ENCODE measurements around the gene CCDC195.
"Not testable (repeated sequence)": the region's sequence is repeated elsewhere in the genome, so short reads cannot be mapped to it uniquely, and the experiment has no call there.

CCDC195 gene

GRCh38 chr2:224668123-224668909 is 47.8 kb downstream of the CCDC195 start:
- 89 to 90% methylated on average over 12 of the region's 12 CpGs for WGBS, 2 experiments
- peaks cover 6% of the 10 kb centered on the region for H3K4me1 ChIP-seq (ENCODE audit: control insufficient read depth, insufficient read depth, low read length)
- no peaks in the 10 kb centered on the region for H3K27me3 ChIP-seq (ENCODE audit: control insufficient read depth, insufficient read depth, low read length, poor library complexity, severe bottlenecking)
- no peaks in the 10 kb centered on the region for H3K9me3 ChIP-seq (ENCODE audit: control insufficient read depth, low read length)
- no peak overlapping the region for H3K27ac ChIP-seq (ENCODE audit: insufficient read depth, low read depth, low read length, poor library complexity, severe bottlenecking)
- no peak overlapping the region for H3K4me3 ChIP-seq (ENCODE audit: insufficient read depth, low read depth, low read length)
- no peaks in the 10 kb centered on the region for H3K36me3 ChIP-seq (ENCODE audit: control insufficient read depth, insufficient read depth, low read length)

- H3K9me3 ChIP-seq (ENCODE audit: control insufficient read depth, low read length): no peaks in the 10 kb centered on the region
- no peaks in the 10 kb centered on the region for H3K27me3 ChIP-seq (ENCODE audit: control insufficient read depth, insufficient read depth, low read length, poor library complexity, severe bottlenecking)
- H3K27ac ChIP-seq (ENCODE audit: insufficient read depth, low read depth, low read length, poor library complexity, severe bottlenecking): no peak overlapping the region
- WGBS, 2 experiments: 75 to 82% methylated on average over 2 of the region's 2 CpGs
- H3K36me3 ChIP-seq (ENCODE audit: control insufficient read depth, insufficient read depth, low read length): no peaks in the 10 kb centered on the region
- H3K4me1 ChIP-seq (ENCODE audit: control insufficient read depth, insufficient read depth, low read length): peaks cover 6% of the 10 kb centered on the region
- H3K4me3 ChIP-seq (ENCODE audit: insufficient read depth, low read depth, low read length): no peak overlapping the region
Observed at GRCh38 chr2:224666951-224667553, 49.1 kb downstream of the CCDC195 start.

- not testable (repeated sequence) for H3K36me3 ChIP-seq (ENCODE audit: control insufficient read depth, insufficient read depth, low read length); H3K9me3 ChIP-seq (ENCODE audit: control insufficient read depth, low read length); H3K4me1 ChIP-seq (ENCODE audit: control insufficient read depth, insufficient read depth, low read length); H3K4me3 ChIP-seq (ENCODE audit: insufficient read depth, low read depth, low read length); H3K27me3 ChIP-seq (ENCODE audit: control insufficient read depth, insufficient read depth, low read length, poor library complexity, severe bottlenecking); H3K27ac ChIP-seq (ENCODE audit: insufficient read depth, low read depth, low read length, poor library complexity, severe bottlenecking)
- WGBS, 2 experiments: 88 to 93% methylated on average over 2 of the region's 2 CpGs
Observed at GRCh38 chr2:224663322-224663721, 52.8 kb downstream of the CCDC195 start.

GRCh38 chr2:224661708-224662107 is 54.5 kb downstream of the CCDC195 start:
- WGBS, 2 experiments: 91% methylated on average over 5 of the region's 5 CpGs
- H3K4me1 ChIP-seq (ENCODE audit: control insufficient read depth, insufficient read depth, low read length); H3K4me3 ChIP-seq (ENCODE audit: insufficient read depth, low read depth, low read length); H3K27ac ChIP-seq (ENCODE audit: insufficient read depth, low read depth, low read length, poor library complexity, severe bottlenecking); H3K27me3 ChIP-seq (ENCODE audit: control insufficient read depth, insufficient read depth, low read length, poor library complexity, severe bottlenecking); H3K36me3 ChIP-seq (ENCODE audit: control insufficient read depth, insufficient read depth, low read length); H3K9me3 ChIP-seq (ENCODE audit: control insufficient read depth, low read length): not testable (repeated sequence)

- Histone ChIP-seq H3K4me3 (ENCODE audit: insufficient read depth, low read depth, low read length) (no peak overlapping the region), H3K27ac (ENCODE audit: insufficient read depth, low read depth, low read length, poor library complexity, severe bottlenecking) (no peak overlapping the region), H3K4me1 (ENCODE audit: control insufficient read depth, insufficient read depth, low read length) (no peaks in the 10 kb centered on the region), H3K36me3 (ENCODE audit: control insufficient read depth, insufficient read depth, low read length) (no peaks in the 10 kb centered on the region), H3K27me3 (ENCODE audit: control insufficient read depth, insufficient read depth, low read length, poor library complexity, severe bottlenecking) (no peaks in the 10 kb centered on the region), H3K9me3 (ENCODE audit: control insufficient read depth, low read length) (no peaks in the 10 kb centered on the region)
- 93 to 94% methylated on average over 6 of the region's 6 CpGs for WGBS, 2 experiments
Observed at GRCh38 chr2:224659714-224660113, 56.5 kb downstream of the CCDC195 start.

GRCh38 chr2:224658780-224659405 is 57.3 kb downstream of the CCDC195 start:
- no peaks in the 10 kb centered on the region for H3K36me3 ChIP-seq (ENCODE audit: control insufficient read depth, insufficient read depth, low read length)
- H3K9me3 ChIP-seq (ENCODE audit: control insufficient read depth, low read length): no peaks in the 10 kb centered on the region
- no peaks in the 10 kb centered on the region for H3K4me1 ChIP-seq (ENCODE audit: control insufficient read depth, insufficient read depth, low read length)
- H3K4me3 ChIP-seq (ENCODE audit: insufficient read depth, low read depth, low read length): no peak overlapping the region
- H3K27ac ChIP-seq (ENCODE audit: insufficient read depth, low read depth, low read length, poor library complexity, severe bottlenecking): no peak overlapping the region
- H3K27me3 ChIP-seq (ENCODE audit: control insufficient read depth, insufficient read depth, low read length, poor library complexity, severe bottlenecking): no peaks in the 10 kb centered on the region

GRCh38 chr2:224657349-224657748 is 58.8 kb downstream of the CCDC195 start:
- no peaks in the 10 kb centered on the region for H3K36me3 ChIP-seq (ENCODE audit: control insufficient read depth, insufficient read depth, low read length)

GRCh38 chr2:224655006-224655537 is 61.1 kb downstream of the CCDC195 start:
- no peaks in the 10 kb centered on the region for H3K9me3 ChIP-seq (ENCODE audit: control insufficient read depth, low read length)
- H3K27me3 ChIP-seq (ENCODE audit: control insufficient read depth, insufficient read depth, low read length, poor library complexity, severe bottlenecking): no peaks in the 10 kb centered on the region
- H3K4me1 ChIP-seq (ENCODE audit: control insufficient read depth, insufficient read depth, low read length): no peaks in the 10 kb centered on the region
- H3K4me3 ChIP-seq (ENCODE audit: insufficient read depth, low read depth, low read length): no peak overlapping the region
- H3K27ac ChIP-seq (ENCODE audit: insufficient read depth, low read depth, low read length, poor library complexity, severe bottlenecking): no peak overlapping the region
- no peaks in the 10 kb centered on the region for H3K36me3 ChIP-seq (ENCODE audit: control insufficient read depth, insufficient read depth, low read length)
- WGBS, 2 experiments: 95 to 96% methylated on average over 26 of the region's 26 CpGs

More at GRCh38 chr2:224657349-224657748, 58.8 kb downstream of the CCDC195 start:
- WGBS, 2 experiments: 94 to 95% methylated on average over 5 of the region's 5 CpGs
- H3K4me1 ChIP-seq (ENCODE audit: control insufficient read depth, insufficient read depth, low read length): no peaks in the 10 kb centered on the region
- no peaks in the 10 kb centered on the region for H3K27me3 ChIP-seq (ENCODE audit: control insufficient read depth, insufficient read depth, low read length, poor library complexity, severe bottlenecking)
- no peaks in the 10 kb centered on the region for H3K9me3 ChIP-seq (ENCODE audit: control insufficient read depth, low read length)
- H3K4me3 ChIP-seq (ENCODE audit: insufficient read depth, low read depth, low read length): no peak overlapping the region
- no peak overlapping the region for H3K27ac ChIP-seq (ENCODE audit: insufficient read depth, low read depth, low read length, poor library complexity, severe bottlenecking)
